ENCODE measurements around the gene ADCY3. TPM values are rescaled to one million over a fixed set of nuclear protein-coding genes. Genes with fewer than 3 reads are reported as not detected.

The ADCY3 gene
- polyA plus RNA-seq, 1 of the 3 experiments (the other 2 are of a cell fraction), result 53.9 TPM

DNA sequence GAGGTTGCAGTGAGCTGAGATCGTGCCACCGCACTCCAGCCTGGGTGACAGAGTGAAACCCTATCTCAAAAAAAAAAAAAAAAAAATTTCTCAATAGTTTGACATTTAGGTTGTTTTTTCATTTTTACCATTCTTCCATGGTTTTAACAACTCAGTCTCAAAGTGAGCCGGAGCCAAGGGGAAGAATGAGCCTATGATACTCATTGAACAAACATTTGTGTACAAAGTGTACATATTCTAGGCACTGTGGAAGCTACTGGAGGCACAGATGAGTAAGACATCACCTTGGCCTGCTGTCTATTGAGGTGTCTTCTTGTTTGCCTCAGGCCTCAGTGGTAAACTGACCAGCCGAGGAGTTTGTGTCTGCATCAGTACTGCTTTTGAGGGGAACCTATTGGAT, 104.9 kb downstream of the ADCY3 start (continued):
- TF ChIP-seq, protein P1, sequence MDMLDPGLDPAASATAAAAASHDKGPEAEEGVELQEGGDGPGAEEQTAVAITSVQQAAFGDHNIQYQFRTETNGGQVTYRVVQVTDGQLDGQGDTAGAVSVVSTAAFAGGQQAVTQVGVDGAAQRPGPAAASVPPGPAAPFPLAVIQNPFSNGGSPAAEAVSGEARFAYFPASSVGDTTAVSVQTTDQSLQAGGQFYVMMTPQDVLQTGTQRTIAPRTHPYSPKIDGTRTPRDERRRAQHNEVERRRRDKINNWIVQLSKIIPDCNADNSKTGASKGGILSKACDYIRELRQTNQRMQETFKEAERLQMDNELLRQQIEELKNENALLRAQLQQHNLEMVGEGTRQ (IDR thresholded peaks at IDR 0.05; ENCODE audit: borderline replicate concordance, low read depth, low read length), result no peak
- TF ChIP-seq, protein P2, sequence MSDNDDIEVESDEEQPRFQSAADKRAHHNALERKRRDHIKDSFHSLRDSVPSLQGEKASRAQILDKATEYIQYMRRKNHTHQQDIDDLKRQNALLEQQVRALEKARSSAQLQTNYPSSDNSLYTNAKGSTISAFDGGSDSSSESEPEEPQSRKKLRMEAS (IDR thresholded peaks at IDR 0.05; ENCODE audit: low read depth), result no peak
- TF ChIP-seq GATA2 (CRISPR knock-in tag; IDR thresholded peaks at IDR 0.05) (no peak), RCOR1 (IDR thresholded peaks at IDR 0.05; ENCODE audit: low read length) (no peak), TAF1 (IDR thresholded peaks at IDR 0.05; ENCODE audit: borderline replicate concordance, low read depth, low read length) (no peak), SMC3 (IDR thresholded peaks at IDR 0.05; ENCODE audit: low read depth, low read length) (no peak), JUND (IDR thresholded peaks at IDR 0.05) (no peak), ELF1 (IDR thresholded peaks at IDR 0.05) (no peak)
- TF ChIP-seq, protein P3, sequence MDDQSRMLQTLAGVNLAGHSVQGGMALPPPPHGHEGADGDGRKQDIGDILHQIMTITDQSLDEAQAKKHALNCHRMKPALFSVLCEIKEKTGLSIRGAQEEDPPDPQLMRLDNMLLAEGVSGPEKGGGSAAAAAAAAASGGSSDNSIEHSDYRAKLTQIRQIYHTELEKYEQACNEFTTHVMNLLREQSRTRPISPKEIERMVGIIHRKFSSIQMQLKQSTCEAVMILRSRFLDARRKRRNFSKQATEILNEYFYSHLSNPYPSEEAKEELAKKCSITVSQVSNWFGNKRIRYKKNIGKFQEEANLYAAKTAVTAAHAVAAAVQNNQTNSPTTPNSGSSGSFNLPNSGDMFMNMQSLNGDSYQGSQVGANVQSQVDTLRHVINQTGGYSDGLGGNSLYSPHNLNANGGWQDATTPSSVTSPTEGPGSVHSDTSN (IDR thresholded peaks at IDR 0.05), result no peak
- TF ChIP-seq, protein P4, sequence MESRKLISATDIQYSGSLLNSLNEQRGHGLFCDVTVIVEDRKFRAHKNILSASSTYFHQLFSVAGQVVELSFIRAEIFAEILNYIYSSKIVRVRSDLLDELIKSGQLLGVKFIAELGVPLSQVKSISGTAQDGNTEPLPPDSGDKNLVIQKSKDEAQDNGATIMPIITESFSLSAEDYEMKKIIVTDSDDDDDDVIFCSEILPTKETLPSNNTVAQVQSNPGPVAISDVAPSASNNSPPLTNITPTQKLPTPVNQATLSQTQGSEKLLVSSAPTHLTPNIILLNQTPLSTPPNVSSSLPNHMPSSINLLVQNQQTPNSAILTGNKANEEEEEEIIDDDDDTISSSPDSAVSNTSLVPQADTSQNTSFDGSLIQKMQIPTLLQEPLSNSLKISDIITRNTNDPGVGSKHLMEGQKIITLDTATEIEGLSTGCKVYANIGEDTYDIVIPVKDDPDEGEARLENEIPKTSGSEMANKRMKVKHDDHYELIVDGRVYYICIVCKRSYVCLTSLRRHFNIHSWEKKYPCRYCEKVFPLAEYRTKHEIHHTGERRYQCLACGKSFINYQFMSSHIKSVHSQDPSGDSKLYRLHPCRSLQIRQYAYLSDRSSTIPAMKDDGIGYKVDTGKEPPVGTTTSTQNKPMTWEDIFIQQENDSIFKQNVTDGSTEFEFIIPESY (IDR thresholded peaks at IDR 0.05; ENCODE audit: borderline replicate concordance, low read depth), result no peak

DNA sequence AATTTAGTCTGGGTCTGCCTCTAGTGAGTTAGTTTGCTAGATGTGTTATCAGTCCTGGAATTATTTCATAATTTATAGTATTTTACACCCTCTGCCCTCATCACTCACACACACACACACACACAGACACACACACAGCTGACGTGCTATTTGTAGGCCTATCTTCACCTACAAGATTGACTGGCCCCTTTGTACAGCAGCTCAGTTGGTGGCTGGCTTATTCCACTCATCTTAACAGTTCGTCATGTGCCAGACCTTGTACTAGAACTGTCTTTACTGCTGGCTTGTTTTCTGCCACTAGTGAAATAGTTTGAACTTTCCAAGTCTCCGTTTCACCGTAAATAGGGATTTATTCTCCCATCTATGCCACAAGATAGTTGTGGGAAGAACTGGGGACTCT, 105.5 kb downstream of the ADCY3 start:
- peaks cover 40 to 41% of the 10 kb centered on the region in 2 experiments for H3K36me3 ChIP-seq (replicated peaks in 1 of 2; ENCODE audit: control insufficient read depth in 1 of 2, insufficient read depth in 2 of 2, low read length in 1 of 2)
- H3K4me3 ChIP-seq (ENCODE audit: low read depth in 2 of 2, low read length in 1 of 2), result no peak overlapping the region
- H3K27ac ChIP-seq (ENCODE audit: low read depth in 2 of 2, low read length in 1 of 2), result no peak overlapping the region
- ChIA-PET CTCF (interaction anchor here (1.6 to 12.4 kb wide), 4 partner anchors 12 to 405 kb away, joined by 3 to 132 read pairs (median 14); partner anchors contain the start of genes CENPO and PTRHD1), POLR2A (interaction anchor here (1.0 kb wide), 1 partner anchor 22 kb away, joined by 3 read pairs; the partner anchor contains the start of genes CENPO and PTRHD1)
- no peaks in the 10 kb centered on the region for H3K9me3 ChIP-seq
- peaks cover 9% of the 10 kb centered on the region for H3F3A ChIP-seq (replicated peaks; ENCODE audit: insufficient read depth)
- H3K4me2 ChIP-seq, result no peak overlapping the region
- H3K27me3 ChIP-seq (ENCODE audit: insufficient read depth), result no peaks in the 10 kb centered on the region
- DNase-seq, result no peak
- H3K9me2 ChIP-seq, result no peaks in the 10 kb centered on the region
- TF ChIP-seq RAD21 (IDR thresholded peaks at IDR 0.05; ENCODE audit: low read length) (no peak), GATA2 (CRISPR knock-in tag; IDR thresholded peaks at IDR 0.05) (no peak), FOXM1 (IDR thresholded peaks at IDR 0.05; ENCODE audit: low read depth) (no peak), TAF1 (IDR thresholded peaks at IDR 0.05; ENCODE audit: borderline replicate concordance, low read depth, low read length) (no peak)
- H3K9ac ChIP-seq, result no peak overlapping the region
- peaks cover 2% of the 10 kb centered on the region; the same call in 1 of the 2 replicates for H4K20me1 ChIP-seq (ENCODE audit: insufficient read depth)
- no peak overlapping the region for H2AFZ ChIP-seq (ENCODE audit: low read depth)
- peaks cover 4 to 18% of the 10 kb centered on the region in 2 experiments; a peak in 2 of 4 replicates for H3K4me1 ChIP-seq (ENCODE audit: control insufficient read depth in 1 of 2, insufficient read depth in 2 of 2, low read depth in 1 of 2, low read length in 1 of 2)
- H3K79me2 ChIP-seq (ENCODE audit: insufficient read depth), result peaks cover 72% of the 10 kb centered on the region
- 96% methylated on average over 4 of the region's 4 CpGs for WGBS (ENCODE audit: low lambda C conversion rate)
